GM12874 (cell line): ENCODE measurements around the gene PYGB.

ENCODE experiments used
- CTCF ChIP-seq: IDR thresholded peaks from 2 replicates; pipeline ENCODE4 v1.5.1; 2011; ENCODE audit warnings: low read depth, mild to moderate bottlenecking, control low read depth, low read length, moderate library complexity; ENCODE audit not compliant: insufficient read depth

The PYGB gene

GRCh38 chr20:25256226-25256859, 8.5 kb downstream of the PYGB start:
- no peak for TF ChIP-seq CTCF

DNA sequence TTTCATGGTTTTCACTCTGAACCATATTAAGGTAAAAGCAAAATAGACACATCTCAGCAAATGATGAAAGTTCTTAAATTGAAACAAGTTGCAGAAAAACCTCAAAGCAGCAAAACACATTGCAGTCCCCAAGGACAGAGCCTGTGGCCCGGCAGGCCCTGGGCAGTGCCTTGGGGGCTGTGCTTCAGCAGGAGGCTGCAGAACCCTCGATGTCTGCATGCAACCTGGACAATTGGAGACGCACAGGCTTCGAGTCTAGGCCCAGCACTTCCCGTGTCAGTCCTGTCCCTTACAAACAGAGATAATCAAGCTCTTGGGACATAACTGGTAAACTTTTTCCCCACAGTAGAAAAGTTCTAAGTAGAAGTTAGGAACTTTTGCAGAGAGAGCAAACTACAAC, 9.2 kb downstream of the PYGB start:
- TF ChIP-seq CTCF, result no peak

- TF ChIP-seq CTCF, result no peak
Observed at GRCh38 chr20:25257756-25258475, 10.0 kb downstream of the PYGB start.

- no peak for TF ChIP-seq CTCF
Observed at GRCh38 chr20:25258476-25258805, 10.6 kb downstream of the PYGB start.

DNA sequence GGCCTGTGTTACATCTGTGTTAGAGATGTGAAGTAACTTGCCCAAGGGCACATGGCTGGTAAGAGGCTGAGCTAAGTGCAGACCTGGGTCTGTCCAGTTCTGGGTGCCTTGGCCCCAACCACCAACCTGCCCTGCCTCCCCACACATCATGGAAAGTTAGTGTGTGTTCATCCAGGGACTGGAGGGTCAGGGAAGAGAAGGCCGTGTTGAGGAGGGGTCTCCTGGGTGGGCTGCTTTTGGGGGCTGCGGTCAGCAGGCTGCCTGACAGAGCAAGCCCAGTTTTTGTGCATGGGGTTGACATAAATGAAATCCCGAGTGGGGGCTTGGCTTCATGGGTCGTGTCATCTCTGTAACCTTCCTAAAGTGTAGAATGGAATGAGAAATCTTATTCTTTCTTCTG, 10.9 kb downstream of the PYGB start:
- no peak for TF ChIP-seq CTCF

GRCh38 chr20:25259358-25259757, 11.5 kb downstream of the PYGB start:
- no peak for TF ChIP-seq CTCF

DNA sequence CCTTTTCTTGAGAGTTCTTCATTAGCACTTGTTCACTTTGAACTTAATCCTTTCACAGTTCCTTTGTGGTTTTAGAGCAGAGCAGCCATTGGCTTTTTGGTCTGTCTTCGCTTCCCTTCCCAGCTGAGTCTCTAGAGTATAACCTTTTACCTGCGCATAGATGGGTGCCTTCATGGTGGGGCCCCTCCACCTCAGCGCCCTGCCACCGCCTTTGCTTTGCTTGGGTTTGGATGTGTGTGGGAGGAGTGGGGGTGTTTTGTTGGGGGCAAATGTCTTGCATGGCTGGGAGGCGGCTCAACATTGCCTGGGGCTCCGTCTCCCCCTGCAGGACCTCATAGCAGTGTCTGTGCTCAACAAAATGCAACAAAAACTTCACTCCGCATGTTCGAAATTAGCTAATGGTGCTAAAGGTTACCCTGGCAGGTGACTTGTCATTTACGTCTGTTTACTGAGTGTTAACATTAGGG, 11.9 kb downstream of the PYGB start:
- TF ChIP-seq CTCF, result no peak
